ENCODE results near the gene CARS1.
A peak's percentile ranks its signal among the peaks of the same experiment; 100 is the strongest.

The CARS1 gene

DNA sequence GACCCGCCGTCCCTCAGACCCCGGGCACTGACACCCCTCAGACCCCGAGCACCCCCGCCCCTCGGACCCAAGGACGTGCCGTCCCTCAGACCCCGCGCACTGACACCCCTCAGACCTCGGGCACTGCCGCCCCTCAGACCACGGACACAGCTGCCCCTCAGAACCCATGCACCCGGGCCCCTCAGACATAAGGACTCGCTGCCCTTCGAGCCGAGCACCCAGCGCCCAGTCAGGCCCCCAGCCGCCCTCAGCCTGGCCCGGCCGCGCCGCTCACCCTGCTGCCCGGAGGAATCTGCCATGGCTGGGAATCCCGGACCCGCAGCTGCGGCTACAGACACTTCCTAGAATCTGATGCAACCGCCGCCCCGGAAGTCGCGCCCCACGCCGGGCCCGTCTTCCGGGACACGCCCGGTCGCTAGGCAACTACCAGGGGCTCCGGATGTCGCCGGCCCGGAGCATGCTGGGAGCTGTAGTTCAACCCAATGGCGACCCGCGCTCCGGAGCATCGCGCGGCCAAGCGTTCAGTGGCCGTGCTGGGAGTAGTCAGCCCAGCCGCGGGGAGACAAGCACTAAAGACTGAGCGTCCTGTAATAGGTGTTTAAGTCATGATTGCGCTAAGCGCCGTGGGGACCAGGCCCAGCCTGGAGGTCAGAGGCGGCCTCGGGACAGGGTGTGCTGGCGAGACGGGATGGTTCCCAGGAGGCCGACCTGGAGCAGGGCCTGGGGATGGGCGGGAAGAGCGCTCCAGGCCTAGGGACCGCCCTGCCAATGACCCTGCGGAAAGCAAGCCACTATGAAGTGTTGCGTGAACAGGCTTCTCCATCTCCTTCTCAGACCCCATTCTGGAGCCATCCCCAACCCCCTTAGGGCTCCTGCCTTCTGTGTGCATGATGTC is at the start of gene CARS1:
Gene CARS1, minus strand, starts transcription at position 355 of the 895 bp plus-strand sequence. Its CDS starts 56 bp downstream, at position 299.
- no peaks in the 10 kb centered on the region for H3K9me3 Mint-ChIP-seq
- H3K4me3 Mint-ChIP-seq = peak within 1 kb of the TSS; percentile 89
- peak within 1 kb of the TSS; percentile 88 for H3K27ac Mint-ChIP-seq
- no peaks in the 10 kb centered on the region for H3K27me3 Mint-ChIP-seq
- H3K4me1 Mint-ChIP-seq = peaks cover 38% of the 10 kb centered on the region
- ATAC-seq = peak; percentile 98
- peak; percentile 96 for DNase-seq
- peaks cover 19% of the 10 kb centered on the region for H3K36me3 Mint-ChIP-seq (ENCODE audit: low read depth)

- Mint-ChIP-seq H3K4me1 (no peaks in the 10 kb centered on the region), H3K4me3 (no peak overlapping the region), H3K27me3 (no peaks in the 10 kb centered on the region), H3K36me3 (ENCODE audit: low read depth) (no peaks in the 10 kb centered on the region), H3K27ac (no peak overlapping the region), H3K9me3 (no peaks in the 10 kb centered on the region)
- no peak for DNase-seq
- ATAC-seq = no peak
Observed at GRCh38 chr11:3105791-3106735, 48.8 kb upstream of the CARS1 start.

DNA sequence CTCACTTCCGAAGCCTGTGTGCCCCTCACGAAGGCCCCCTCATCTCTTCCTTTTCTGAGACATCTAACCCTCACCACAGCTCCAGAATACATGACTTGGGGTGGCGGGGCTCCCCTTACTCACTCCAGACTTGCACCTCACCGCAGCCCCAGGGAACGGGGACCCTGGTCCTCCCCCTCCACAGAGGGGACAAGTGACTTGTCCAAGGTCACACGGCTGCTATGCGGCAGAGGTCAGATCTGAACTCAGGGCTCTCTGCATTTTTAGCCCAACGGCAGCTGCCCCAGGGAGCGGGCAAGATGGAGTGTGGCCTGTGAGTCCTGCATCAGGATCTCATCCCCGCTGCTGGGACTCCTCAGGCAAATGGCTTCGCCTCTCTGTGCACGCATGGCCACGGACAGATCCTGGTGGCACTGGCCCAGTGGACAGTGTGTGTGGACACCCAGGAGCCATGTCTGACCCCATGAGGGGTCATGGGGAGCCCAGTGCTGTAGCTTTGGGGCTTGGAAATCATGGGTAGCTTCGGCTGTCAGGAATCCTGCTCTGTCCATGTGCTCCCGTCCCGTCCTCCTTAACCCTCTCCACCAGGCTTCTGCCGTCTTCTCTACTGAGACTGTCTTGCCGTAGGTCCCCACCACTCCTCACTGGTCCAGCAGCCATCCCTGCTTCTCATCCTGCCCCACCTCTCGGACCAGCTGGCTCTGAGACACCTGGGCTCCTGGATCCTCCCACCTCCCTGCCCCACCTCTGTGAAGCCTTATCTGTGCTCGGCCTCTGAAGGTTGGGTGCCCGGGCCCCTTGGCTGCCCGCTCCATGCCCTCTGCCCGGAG is 48.0 kb upstream of the CARS1 start:
- Mint-ChIP-seq H3K4me1 (peaks cover 3% of the 10 kb centered on the region), H3K4me3 (no peak overlapping the region), H3K27ac (no peak overlapping the region), H3K36me3 (ENCODE audit: low read depth) (no peaks in the 10 kb centered on the region), H3K9me3 (no peaks in the 10 kb centered on the region), H3K27me3 (no peaks in the 10 kb centered on the region)
- DNase-seq (no peak), ATAC-seq (no peak)

- no peaks in the 10 kb centered on the region for H3K27me3 Mint-ChIP-seq
- no peak overlapping the region for H3K27ac Mint-ChIP-seq
- H3K4me3 Mint-ChIP-seq = no peak overlapping the region
- no peaks in the 10 kb centered on the region for H3K36me3 Mint-ChIP-seq (ENCODE audit: low read depth)
- H3K9me3 Mint-ChIP-seq = no peaks in the 10 kb centered on the region
- ATAC-seq (no peak), DNase-seq (no peak)
- peaks cover 7% of the 10 kb centered on the region for H3K4me1 Mint-ChIP-seq
Observed at GRCh38 chr11:3104051-3104714, 47.0 kb upstream of the CARS1 start.

DNA sequence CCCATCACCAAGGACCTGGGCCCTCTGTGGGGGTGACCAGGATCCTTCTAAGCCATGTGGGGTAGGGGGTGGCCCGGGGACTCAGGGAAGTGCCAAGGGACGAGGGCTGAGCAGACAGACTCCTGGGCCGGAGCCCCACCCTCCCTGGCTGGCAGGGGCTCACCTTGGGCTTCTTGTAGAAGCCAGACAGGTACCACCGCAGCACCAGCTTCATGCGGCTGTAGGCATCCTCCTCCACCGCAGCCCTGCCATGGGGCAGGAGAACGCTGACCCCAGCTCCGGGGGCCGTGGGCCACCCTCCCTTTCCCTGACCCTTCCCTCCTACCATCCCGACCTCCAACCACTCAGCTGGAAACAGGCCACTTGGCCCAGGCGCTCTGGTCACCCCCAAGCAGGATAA is 45.9 kb upstream of the CARS1 start:
- H3K27ac Mint-ChIP-seq = no peak overlapping the region
- H3K9me3 Mint-ChIP-seq = no peaks in the 10 kb centered on the region
- no peak for ATAC-seq
- no peaks in the 10 kb centered on the region for H3K36me3 Mint-ChIP-seq (ENCODE audit: low read depth)
- H3K4me1 Mint-ChIP-seq = peaks cover 10% of the 10 kb centered on the region
- H3K4me3 Mint-ChIP-seq = no peak overlapping the region
- H3K27me3 Mint-ChIP-seq = no peaks in the 10 kb centered on the region
- DNase-seq = no peak

- Mint-ChIP-seq H3K4me1 (peaks cover 10% of the 10 kb centered on the region), H3K27ac (no peak overlapping the region), H3K9me3 (no peaks in the 10 kb centered on the region)
Observed at GRCh38 chr11:3102641-3102921, 45.4 kb upstream of the CARS1 start.

DNA sequence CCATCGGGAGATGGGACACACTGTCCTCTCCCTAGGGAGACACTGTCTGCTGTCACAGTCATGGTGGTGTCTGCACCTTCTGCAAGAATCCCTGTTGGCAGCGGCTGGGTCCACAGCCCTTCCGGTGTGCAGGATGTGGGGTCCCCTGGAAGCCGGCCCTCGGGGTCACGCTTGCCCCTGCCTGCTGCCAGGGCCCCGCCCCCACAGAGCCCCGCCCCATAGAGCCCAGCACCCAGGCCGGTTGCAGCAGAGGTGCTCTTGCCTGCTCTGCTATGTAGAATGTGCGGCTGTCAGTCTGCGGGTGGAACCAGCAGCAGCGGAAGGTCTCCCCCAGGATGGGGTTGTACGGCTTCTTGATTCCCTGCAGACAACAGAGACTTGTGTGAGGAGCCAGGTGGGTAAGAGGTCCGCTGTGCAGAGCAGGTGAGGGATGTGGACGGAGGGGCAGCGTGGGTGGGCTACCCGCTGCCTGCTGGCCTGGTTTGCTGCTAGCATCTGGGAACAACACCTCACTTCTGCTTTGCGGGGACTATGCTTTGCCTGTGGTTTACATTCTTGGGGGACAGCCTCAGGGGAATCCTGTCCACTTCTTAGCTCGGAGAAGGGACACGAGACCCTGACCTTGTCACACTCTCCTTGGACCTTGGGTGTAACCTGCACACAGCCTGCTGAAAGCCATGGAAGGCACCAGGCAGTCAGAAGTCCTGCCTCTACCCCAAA is 44.9 kb upstream of the CARS1 start:
- ATAC-seq (no peak), DNase-seq (no peak)
- Mint-ChIP-seq H3K4me1 (peaks cover 10% of the 10 kb centered on the region), H3K27ac (no peak overlapping the region), H3K4me3 (no peak overlapping the region), H3K9me3 (no peaks in the 10 kb centered on the region), H3K36me3 (ENCODE audit: low read depth) (no peaks in the 10 kb centered on the region), H3K27me3 (no peaks in the 10 kb centered on the region)

More at GRCh38 chr11:3102641-3102921, 45.4 kb upstream of the CARS1 start:
- Mint-ChIP-seq H3K4me3 (no peak overlapping the region), H3K27me3 (no peaks in the 10 kb centered on the region), H3K36me3 (ENCODE audit: low read depth) (no peaks in the 10 kb centered on the region)
- DNase-seq (no peak), ATAC-seq (no peak)

DNA sequence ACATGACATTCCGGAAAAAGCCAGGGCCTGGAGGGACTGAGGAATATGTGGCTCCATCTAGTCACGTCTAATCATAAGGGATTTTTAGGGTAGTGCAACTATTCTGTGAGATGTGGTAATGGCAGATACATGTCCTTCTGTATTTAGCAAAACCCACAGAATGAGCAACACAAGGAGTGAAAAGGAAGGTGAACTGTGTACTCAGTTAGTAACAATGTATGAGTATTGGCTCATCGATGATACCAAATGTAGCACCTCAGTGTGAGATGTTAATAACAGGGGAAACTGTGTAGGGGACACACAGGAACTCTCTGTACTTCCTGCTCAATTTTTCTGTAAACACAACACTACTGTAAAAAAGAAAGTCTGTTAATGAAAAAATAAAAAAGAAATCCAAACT is 42.0 kb upstream of the CARS1 start:
- H3K27ac Mint-ChIP-seq = no peak overlapping the region
- H3K4me1 Mint-ChIP-seq = peaks cover 10% of the 10 kb centered on the region
- no peaks in the 10 kb centered on the region for H3K27me3 Mint-ChIP-seq
- H3K4me3 Mint-ChIP-seq = no peak overlapping the region
- peak; percentile 34 for ATAC-seq
- H3K36me3 Mint-ChIP-seq (ENCODE audit: low read depth) = peaks cover 3% of the 10 kb centered on the region
- DNase-seq = no peak
- H3K9me3 Mint-ChIP-seq = no peaks in the 10 kb centered on the region

GRCh38 chr11:3096909-3097530 is 39.8 kb upstream of the CARS1 start:
- peaks cover 3% of the 10 kb centered on the region for H3K36me3 Mint-ChIP-seq (ENCODE audit: low read depth)
- DNase-seq = no peak
- H3K4me1 Mint-ChIP-seq = peaks cover 10% of the 10 kb centered on the region
- H3K27ac Mint-ChIP-seq = no peak overlapping the region
- H3K4me3 Mint-ChIP-seq = no peak overlapping the region
- ATAC-seq = no peak
- H3K27me3 Mint-ChIP-seq = no peaks in the 10 kb centered on the region
- H3K9me3 Mint-ChIP-seq = no peaks in the 10 kb centered on the region

DNA sequence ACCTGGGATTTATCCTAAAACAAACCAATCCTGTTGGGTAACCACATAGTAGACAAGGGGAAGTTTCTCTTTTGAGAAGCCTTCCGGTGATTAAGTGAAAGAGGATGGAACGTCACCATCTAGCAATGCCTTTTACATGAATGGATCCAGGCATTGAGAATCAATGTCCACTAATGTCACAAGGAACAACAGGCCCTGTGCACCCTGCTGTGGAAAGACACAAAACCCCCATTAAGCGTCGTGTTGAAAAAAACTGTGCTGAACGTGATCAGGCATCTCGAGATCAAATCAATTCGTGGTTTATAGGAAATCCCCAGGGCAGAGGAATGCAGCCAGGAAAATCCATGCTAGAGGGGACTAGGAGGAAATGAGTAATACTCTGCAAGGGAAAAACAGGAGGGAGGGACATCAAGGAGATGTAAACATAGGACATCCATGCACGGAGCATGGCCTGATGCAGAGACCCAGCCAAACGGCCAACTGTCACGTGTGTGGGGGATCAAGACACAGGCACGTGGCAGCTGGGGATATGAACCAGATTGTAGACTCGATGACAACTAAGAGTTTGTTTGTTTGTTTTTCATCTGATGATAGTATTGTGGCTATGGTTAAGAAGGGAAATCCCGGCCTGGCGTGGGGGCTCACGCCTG is 38.6 kb upstream of the CARS1 start:
- H3K9me3 Mint-ChIP-seq = no peaks in the 10 kb centered on the region
- no peaks in the 10 kb centered on the region for H3K27me3 Mint-ChIP-seq
- peaks cover 10% of the 10 kb centered on the region for H3K4me1 Mint-ChIP-seq
- no peak overlapping the region for H3K27ac Mint-ChIP-seq
- ATAC-seq = no peak
- H3K4me3 Mint-ChIP-seq = no peak overlapping the region
- H3K36me3 Mint-ChIP-seq (ENCODE audit: low read depth) = peaks cover 3% of the 10 kb centered on the region
- no peak for DNase-seq

- Mint-ChIP-seq H3K36me3 (ENCODE audit: low read depth) (peaks cover 3% of the 10 kb centered on the region), H3K4me1 (peaks cover 5% of the 10 kb centered on the region), H3K27ac (no peak overlapping the region), H3K4me3 (no peak overlapping the region), H3K9me3 (no peaks in the 10 kb centered on the region), H3K27me3 (no peaks in the 10 kb centered on the region)
- ATAC-seq = no peak
- no peak for DNase-seq
Observed at GRCh38 chr11:3094223-3094824, 37.1 kb upstream of the CARS1 start.

- Mint-ChIP-seq H3K36me3 (ENCODE audit: low read depth) (peaks cover 3% of the 10 kb centered on the region), H3K4me1 (no peaks in the 10 kb centered on the region), H3K9me3 (no peaks in the 10 kb centered on the region), H3K27ac (no peak overlapping the region), H3K27me3 (no peaks in the 10 kb centered on the region), H3K4me3 (no peak overlapping the region)
- DNase-seq (no peak), ATAC-seq (no peak)
Observed at GRCh38 chr11:3093281-3094191, 36.3 kb upstream of the CARS1 start.
